Left ventricle myocardium inferior (tissue), 1 donor: ENCODE data around the gene DLK1. TPM values are rescaled to one million over a fixed set of nuclear protein-coding genes. Genes with fewer than 3 reads are reported as not detected.

Source experiments
- DNase-seq: peaks from one replicate; pipeline ENCODE4 v3.0.0-alpha.2; 2020
- H3K27ac ChIP-seq: fragments of 200-600 bp; replicated peaks from 2 replicates; pipeline ENCODE4 v1.8.0; 2021
- H3K27me3 ChIP-seq: fragments of 200-600 bp; 2 replicates; pipeline ENCODE4 v1.8.0; 2021; ENCODE audit warnings: low read depth
- H3K36me3 ChIP-seq: fragments of 200-600 bp; 2 replicates; pipeline ENCODE4 v1.8.0; 2021
- H3K4me1 ChIP-seq: fragments of 200-600 bp; 2 replicates; pipeline ENCODE4 v1.8.0; 2021
- H3K4me3 ChIP-seq: fragments of 200-600 bp; 2 replicates; pipeline ENCODE4 v1.8.0; 2021; ENCODE audit warnings: mild to moderate bottlenecking, moderate library complexity
- H3K9me3 ChIP-seq: fragments of 200-600 bp; replicated peaks from 2 replicates; pipeline ENCODE4 v1.8.0; 2021
- intact Hi-C: fragments of 100-400 bp; cut with micrococcal nuclease; formaldehyde crosslinking; loops from one replicate; pipeline ENCODE4 v1.11.0; 2022
- total RNA-seq: library from RNA; stranded (reverse); fragmentation: NEBNext Ultra II Directional; extraction: Animal tissue kit (Norgen Biotek cat#: 25700); gene quantifications from one replicate; pipeline ENCODE4 v1.2.1, GENCODE V29; 2021
- TF ChIP-seq, protein P1 (sequence below): fragments of 200-600 bp; IDR thresholded peaks from 2 replicates; pipeline ENCODE4 v1.8.0; 2021; ENCODE audit warnings: antibody characterized with exemption, mild to moderate bottlenecking, borderline replicate concordance
- donor health status: DM: no; HTN: yes; CAD: no; lungs with severe emphysema.

Gene DLK1
- total RNA-seq, 1 donor from 2014 or later: 2.8 TPM

DNA sequence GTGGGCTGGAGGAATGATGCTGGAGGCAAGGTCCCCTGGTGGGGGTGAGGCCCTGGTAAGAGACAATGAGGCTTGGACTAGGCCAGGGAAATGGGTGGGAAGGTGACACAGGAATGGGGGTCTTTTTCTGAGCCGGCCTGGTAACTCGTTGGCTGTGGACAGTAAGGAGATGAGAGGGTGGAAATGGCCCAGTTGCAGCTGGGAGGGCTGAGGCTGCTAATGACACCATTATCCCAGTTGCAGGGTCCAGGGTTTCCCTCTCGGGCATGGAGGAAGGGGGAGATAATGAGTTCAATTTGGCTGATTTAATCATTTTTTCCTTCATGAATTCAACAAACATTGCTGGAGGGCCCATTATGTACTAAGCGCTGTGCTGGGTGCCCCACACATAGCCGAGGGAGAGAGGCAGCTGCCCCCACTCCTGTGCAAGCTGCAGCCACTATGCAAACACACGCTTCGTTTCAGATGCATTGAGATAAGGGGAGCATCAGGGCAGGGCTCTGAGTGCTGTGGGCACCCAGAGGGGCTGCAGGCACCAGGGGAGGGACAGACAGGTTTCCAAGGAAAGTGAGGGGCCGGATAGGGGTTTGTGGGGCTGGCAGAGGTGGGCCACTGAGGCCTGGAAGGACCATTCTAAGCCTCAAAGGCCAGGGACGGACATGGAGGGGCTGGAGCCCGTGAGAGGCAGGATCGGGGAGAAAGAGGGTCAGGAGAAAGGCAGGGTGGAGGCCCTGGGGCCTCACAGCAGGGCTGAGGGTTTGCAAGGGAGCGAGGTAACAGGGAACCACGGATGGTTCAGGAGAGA lies 56.0 kb downstream of the DLK1 start:
- no peak for DNase-seq
- Histone ChIP-seq H3K27ac (no peak overlapping the region), H3K27me3 (peaks cover 57% of the 10 kb centered on the region)

DNA sequence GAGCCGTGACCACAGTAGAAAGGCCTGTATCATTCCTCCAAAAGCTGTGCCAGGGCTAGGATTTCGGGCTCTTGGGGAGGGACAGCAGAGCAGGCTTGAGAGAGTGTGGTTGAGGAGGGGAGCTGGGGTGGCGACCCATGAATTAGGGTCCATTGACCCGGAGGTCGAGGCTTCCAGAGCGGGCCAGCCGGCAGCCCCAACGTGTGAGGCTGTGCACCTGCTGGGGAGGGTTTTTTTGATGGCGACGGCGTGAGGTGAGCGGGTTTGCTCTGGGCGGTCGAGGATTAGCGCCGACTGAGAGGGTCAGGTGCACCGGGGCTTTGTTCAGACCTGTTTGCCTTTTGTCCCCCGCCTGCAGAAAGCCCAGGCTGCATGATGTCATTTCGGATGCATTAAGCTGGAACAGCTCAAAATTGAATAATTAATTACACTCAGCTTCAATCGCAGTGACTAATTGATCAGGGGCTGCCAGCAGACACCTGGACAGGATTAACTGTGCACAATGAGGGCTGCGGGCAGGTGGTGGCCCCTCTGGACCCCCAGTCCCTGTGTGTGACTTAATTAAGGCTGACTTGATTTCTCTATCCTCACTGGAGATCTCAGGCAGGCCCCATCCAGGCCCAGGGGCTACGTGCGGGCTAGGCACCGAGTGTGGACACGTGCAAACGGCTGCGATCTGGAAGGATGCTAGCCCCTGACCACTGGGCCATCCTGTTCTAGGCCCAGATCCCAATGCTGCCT lies 57.1 kb downstream of the DLK1 start:
- Histone ChIP-seq H3K27ac (no peak overlapping the region), H3K9me3 (no peaks in the 10 kb centered on the region), H3K4me3 (no peak overlapping the region), H3K36me3 (no peaks in the 10 kb centered on the region), H3K27me3 (peaks cover 62% of the 10 kb centered on the region), H3K4me1 (no peaks in the 10 kb centered on the region)
- DNase-seq: no peak
- TF ChIP-seq, protein P1, sequence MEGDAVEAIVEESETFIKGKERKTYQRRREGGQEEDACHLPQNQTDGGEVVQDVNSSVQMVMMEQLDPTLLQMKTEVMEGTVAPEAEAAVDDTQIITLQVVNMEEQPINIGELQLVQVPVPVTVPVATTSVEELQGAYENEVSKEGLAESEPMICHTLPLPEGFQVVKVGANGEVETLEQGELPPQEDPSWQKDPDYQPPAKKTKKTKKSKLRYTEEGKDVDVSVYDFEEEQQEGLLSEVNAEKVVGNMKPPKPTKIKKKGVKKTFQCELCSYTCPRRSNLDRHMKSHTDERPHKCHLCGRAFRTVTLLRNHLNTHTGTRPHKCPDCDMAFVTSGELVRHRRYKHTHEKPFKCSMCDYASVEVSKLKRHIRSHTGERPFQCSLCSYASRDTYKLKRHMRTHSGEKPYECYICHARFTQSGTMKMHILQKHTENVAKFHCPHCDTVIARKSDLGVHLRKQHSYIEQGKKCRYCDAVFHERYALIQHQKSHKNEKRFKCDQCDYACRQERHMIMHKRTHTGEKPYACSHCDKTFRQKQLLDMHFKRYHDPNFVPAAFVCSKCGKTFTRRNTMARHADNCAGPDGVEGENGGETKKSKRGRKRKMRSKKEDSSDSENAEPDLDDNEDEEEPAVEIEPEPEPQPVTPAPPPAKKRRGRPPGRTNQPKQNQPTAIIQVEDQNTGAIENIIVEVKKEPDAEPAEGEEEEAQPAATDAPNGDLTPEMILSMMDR: no peak
- intact Hi-C loops: no loop called here

More for the DNA sequence above, 56.0 kb downstream of the DLK1 start:
- intact Hi-C loops: no loop called here
- Histone ChIP-seq H3K4me3 (no peak overlapping the region), H3K4me1 (no peaks in the 10 kb centered on the region), H3K36me3 (no peaks in the 10 kb centered on the region), H3K9me3 (no peaks in the 10 kb centered on the region)
- TF ChIP-seq, protein P1: no peak

DNA sequence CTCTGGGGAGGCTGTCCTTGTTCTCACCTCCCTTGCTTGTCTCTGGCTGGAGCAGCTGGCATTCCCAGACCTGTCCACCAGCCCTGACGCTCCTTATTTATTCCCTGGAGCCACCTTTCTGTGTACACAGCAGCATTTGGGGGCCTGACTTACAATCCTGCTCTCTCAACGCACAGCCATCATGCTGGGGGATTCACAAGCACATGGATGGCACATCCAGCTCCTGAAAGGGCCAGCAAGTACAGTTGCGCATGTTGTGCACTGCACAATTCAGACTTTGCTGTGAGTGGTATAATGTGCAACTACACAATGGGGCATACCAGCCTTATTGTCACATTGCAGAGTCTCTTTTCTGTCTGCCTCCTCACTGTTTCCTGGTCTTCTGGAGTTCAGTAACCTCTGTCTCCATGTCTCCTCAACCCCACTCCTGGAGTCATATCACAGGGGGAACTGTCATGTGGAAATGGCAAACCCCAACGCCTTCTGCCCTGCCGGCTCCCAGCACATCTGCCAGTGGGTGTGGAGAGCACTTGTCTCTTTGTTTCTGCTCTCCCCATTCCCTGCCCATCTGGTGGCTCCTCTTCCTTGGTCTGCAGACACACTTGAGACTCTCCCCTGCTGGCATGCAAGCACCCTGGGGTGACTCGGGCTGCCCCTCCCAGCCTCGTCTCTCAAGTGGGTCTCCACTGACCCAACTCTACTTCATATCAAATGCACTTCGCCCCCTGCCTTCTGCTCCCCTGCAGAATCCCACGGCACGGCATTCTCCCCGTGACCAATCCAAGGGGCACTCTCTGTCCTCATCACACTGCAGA lies 58.0 kb downstream of the DLK1 start:
- no peak overlapping the region for H3K4me3 ChIP-seq
- intact Hi-C loops: no loop called here
- DNase-seq: no peak
- TF ChIP-seq, protein P1: no peak
- H3K4me1 ChIP-seq: no peaks in the 10 kb centered on the region
- no peaks in the 10 kb centered on the region for H3K9me3 ChIP-seq
- H3K27me3 ChIP-seq: peaks cover 64% of the 10 kb centered on the region
- H3K27ac ChIP-seq: no peak overlapping the region
- H3K36me3 ChIP-seq: no peaks in the 10 kb centered on the region

DNA sequence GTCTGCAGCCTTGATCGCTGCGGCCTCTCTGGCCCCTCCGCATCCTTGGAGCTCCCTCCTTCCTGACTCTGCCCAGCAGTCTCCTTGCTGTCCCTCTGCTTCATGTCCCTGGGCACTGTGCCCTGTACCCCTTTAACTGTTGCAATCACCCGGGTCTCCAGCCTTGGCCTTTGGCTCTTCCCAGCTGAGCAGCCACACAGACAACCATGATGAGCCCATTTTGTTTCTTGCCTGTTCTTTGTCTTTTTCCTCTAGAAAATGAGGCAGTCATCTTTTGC lies 58.6 kb downstream of the DLK1 start:
- H3K4me1 ChIP-seq: no peaks in the 10 kb centered on the region
- no peaks in the 10 kb centered on the region for H3K36me3 ChIP-seq
- intact Hi-C loops: no loop called here
- H3K4me3 ChIP-seq: no peak overlapping the region
- H3K9me3 ChIP-seq: no peaks in the 10 kb centered on the region
- TF ChIP-seq, protein P1: no peak
- H3K27me3 ChIP-seq: peaks cover 64% of the 10 kb centered on the region
- no peak overlapping the region for H3K27ac ChIP-seq
- DNase-seq: no peak

DNA sequence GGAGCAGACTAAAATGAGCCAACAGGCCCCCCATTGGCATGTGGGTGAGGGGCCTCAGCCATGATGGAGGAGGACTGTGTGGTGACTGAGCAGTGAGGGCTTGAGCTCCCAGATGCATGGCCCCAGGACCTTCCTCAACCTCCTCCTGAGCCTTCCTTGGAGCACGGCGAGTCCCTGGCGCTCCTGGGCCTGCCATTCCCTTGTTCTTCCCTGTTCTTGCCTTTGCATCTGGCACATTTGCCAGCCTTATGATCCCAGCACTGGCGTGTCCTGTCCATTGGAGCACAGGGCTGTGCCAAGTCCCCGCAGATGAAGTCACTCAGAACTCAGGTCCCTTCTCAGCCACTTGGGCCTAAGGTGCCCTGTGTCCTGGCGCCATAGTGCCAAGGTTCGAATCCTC lies 58.9 kb downstream of the DLK1 start:
- H3K27ac ChIP-seq: no peak overlapping the region
- intact Hi-C loops: no loop called here
- H3K4me1 ChIP-seq: no peaks in the 10 kb centered on the region
- TF ChIP-seq, protein P1: no peak
- no peaks in the 10 kb centered on the region for H3K36me3 ChIP-seq
- no peaks in the 10 kb centered on the region for H3K9me3 ChIP-seq
- no peak overlapping the region for H3K4me3 ChIP-seq
- DNase-seq: no peak
- peaks cover 65% of the 10 kb centered on the region for H3K27me3 ChIP-seq
